ENCODE data around the gene C16orf87. TPM values are rescaled to one million over a fixed set of nuclear protein-coding genes. Genes with fewer than 3 reads are reported as not detected.

The C16orf87 gene
- polyA plus RNA-seq, 3 donors, result 6.1 to 9.7 (median 7.6) TPM

GRCh38 chr16:46807336-46807735 is 23.6 kb downstream of the C16orf87 start:
- intact Hi-C loops (cut with micrococcal nuclease), result no loop called here
- no CpG with 5 or more reads among the region's 1 CpG for WGBS (ENCODE audit: insufficient coverage)
- H3K27ac Mint-ChIP-seq, result no peak overlapping the region

GRCh38 chr16:46803373-46803772 is 27.6 kb downstream of the C16orf87 start:
- Histone ChIP-seq H3K79me2 (ENCODE audit: insufficient read depth, low read length) (peaks cover 15% of the 10 kb centered on the region), H3K9me3 (replicated peaks in 1 of 2; ENCODE audit: control insufficient read depth in 1 of 2, insufficient read depth in 1 of 2, low read length in 2 of 2) (no peaks in the 10 kb centered on the region), H3K4me3 (replicated peaks in 1 of 3; ENCODE audit: low read depth in 2 of 3, low read length in 3 of 3) (no peak overlapping the region), H3K27me3 (ENCODE audit: control insufficient read depth in 2 of 2, insufficient read depth in 2 of 2, low read length in 2 of 2) (no peaks in the 10 kb centered on the region), H3K27ac (ENCODE audit: low read depth in 1 of 2, low read length in 2 of 2) (no peak overlapping the region), H4K20me1 (ENCODE audit: insufficient read depth, low read length) (no peaks in the 10 kb centered on the region), H3K9ac (ENCODE audit: insufficient read depth, low read length, poor library complexity, severe bottlenecking) (no peak overlapping the region), H3K4me2 (replicated peaks; ENCODE audit: extremely low read depth, low read length, poor library complexity, severe bottlenecking) (no peak overlapping the region), H3K4me1 (ENCODE audit: control insufficient read depth in 1 of 2, insufficient read depth in 2 of 2, low read length in 2 of 2) (no peaks in the 10 kb centered on the region), H2AFZ (ENCODE audit: insufficient read depth, low read depth, low read length, poor library complexity, severe bottlenecking) (no peak overlapping the region), H3K36me3 (replicated peaks in 1 of 2; ENCODE audit: control insufficient read depth in 1 of 2, insufficient read depth in 2 of 2, low read length in 2 of 2) (peaks cover 11 to 45% of the 10 kb centered on the region in 2 donors)
- no peaks in the 10 kb centered on the region for H3K4me1 Mint-ChIP-seq
- intact Hi-C loops (cut with micrococcal nuclease), result loop anchor here in 1 of 2 donors (5.0 kb wide), 1 partner anchor 131 kb away; no protein-coding TSS in a partner anchor
- H3K36me3 Mint-ChIP-seq, result peaks cover 38% of the 10 kb centered on the region in 2 donors
- H3K9me3 Mint-ChIP-seq, result no peaks in the 10 kb centered on the region
- no peak overlapping the region for H3K27ac Mint-ChIP-seq
- H3K27me3 Mint-ChIP-seq (ENCODE audit: low read depth in 3 of 3), result no peaks in the 10 kb centered on the region
- DNase-seq, result no peak
- H3K4me3 Mint-ChIP-seq, result no peak overlapping the region
- no peak for TF ChIP-seq CTCF (IDR thresholded peaks at IDR 0.05)
- WGBS (ENCODE audit: insufficient coverage), result no CpG with 5 or more reads among the region's 3 CpGs

More at GRCh38 chr16:46807336-46807735, 23.6 kb downstream of the C16orf87 start:
- no peak overlapping the region for H3K4me3 ChIP-seq (replicated peaks in 1 of 3; ENCODE audit: low read depth in 2 of 3, low read length in 3 of 3)
- H3K27ac ChIP-seq (ENCODE audit: low read depth in 1 of 2, low read length in 2 of 2), result no peak overlapping the region
- H3K4me1 ChIP-seq (ENCODE audit: control insufficient read depth in 1 of 2, insufficient read depth in 2 of 2, low read length in 2 of 2), result peaks cover 8 to 12% of the 10 kb centered on the region in 2 donors
- Mint-ChIP-seq H3K36me3 (peaks cover 36 to 41% of the 10 kb centered on the region in 2 donors), H3K9me3 (no peaks in the 10 kb centered on the region), H3K27me3 (ENCODE audit: low read depth in 3 of 3) (no peaks in the 10 kb centered on the region), H3K4me3 (peak overlapping the region in 1 of 2 donors; percentile 25), H3K4me1 (no peaks in the 10 kb centered on the region)
- no peaks in the 10 kb centered on the region for H3K9me3 ChIP-seq (replicated peaks in 1 of 2; ENCODE audit: control insufficient read depth in 1 of 2, insufficient read depth in 1 of 2, low read length in 2 of 2)
- no peak for TF ChIP-seq CTCF (IDR thresholded peaks at IDR 0.05)
- H4K20me1 ChIP-seq (ENCODE audit: insufficient read depth, low read length), result peaks cover 13% of the 10 kb centered on the region
- H3K36me3 ChIP-seq (replicated peaks in 1 of 2; ENCODE audit: control insufficient read depth in 1 of 2, insufficient read depth in 2 of 2, low read length in 2 of 2), result peaks cover 12 to 51% of the 10 kb centered on the region in 2 donors
- no peak overlapping the region for H3K9ac ChIP-seq (ENCODE audit: insufficient read depth, low read length, poor library complexity, severe bottlenecking)
- H3K27me3 ChIP-seq (ENCODE audit: control insufficient read depth in 2 of 2, insufficient read depth in 2 of 2, low read length in 2 of 2), result no peaks in the 10 kb centered on the region
- H3K4me2 ChIP-seq (replicated peaks; ENCODE audit: extremely low read depth, low read length, poor library complexity, severe bottlenecking), result no peak overlapping the region
- no peak for DNase-seq
- H3K79me2 ChIP-seq (ENCODE audit: insufficient read depth, low read length), result peaks cover 45% of the 10 kb centered on the region
- no peak overlapping the region for H2AFZ ChIP-seq (ENCODE audit: insufficient read depth, low read depth, low read length, poor library complexity, severe bottlenecking)
